ENCODE measurements around the gene ETNK2. TPM values are rescaled to one million over a fixed set of nuclear protein-coding genes. Genes with fewer than 3 reads are reported as not detected.
A peak's percentile ranks its signal among the peaks of the same experiment; 100 is the strongest.

The ETNK2 gene
- total RNA-seq: 10 to 100 TPM; 25.3 to 84.5 TPM

GRCh38 chr1:204151552-204152309 is at the start of gene ETNK2:
Gene ETNK2 (minus strand): TSS chr1:204152044. CDS start chr1:204151852, 192 bp downstream.
- Histone ChIP-seq H3K4me1 (replicated peaks) (peaks cover 3% of the 10 kb centered on the region), H3K36me3 (no peaks in the 10 kb centered on the region), H3K4me3 (peak within 1 kb of the TSS; percentile 54 to 64), H3K27ac (peak within 1 kb of the TSS; percentile 83 to 88), H3K9me3 (no peaks in the 10 kb centered on the region), H3K27me3 (replicated peaks; ENCODE audit: insufficient read depth) (no peaks in the 10 kb centered on the region)
- WGBS: 0% methylated on average over 44 of the region's 94 CpGs
- intact Hi-C loops (cut with DNase I): loop anchor here (5.0 kb wide), 1 partner anchor 289 kb away; the partner anchor contains the start of gene SNRPE
- TF ChIP-seq POLR2AphosphoS5 (IDR thresholded peaks at IDR 0.05) (no peak), POLR2A (IDR thresholded peaks at IDR 0.05) (peak; percentile 27), CTCF (IDR thresholded peaks at IDR 0.05) (no peak)
- DNase-seq (ENCODE audit: low spot score): peak; percentile 51

- TF ChIP-seq POLR2A (IDR thresholded peaks at IDR 0.05) (no peak), POLR2AphosphoS5 (IDR thresholded peaks at IDR 0.05) (no peak), CTCF (IDR thresholded peaks at IDR 0.05) (no peak)
- Histone ChIP-seq H3K4me1 (replicated peaks) (no peaks in the 10 kb centered on the region), H3K27ac (no peak overlapping the region), H3K4me3 (no peak overlapping the region), H3K9me3 (no peaks in the 10 kb centered on the region), H3K36me3 (no peaks in the 10 kb centered on the region), H3K27me3 (replicated peaks; ENCODE audit: insufficient read depth) (no peaks in the 10 kb centered on the region)
- intact Hi-C loops (cut with DNase I): no loop called here
- 89% methylated on average over 12 of the region's 12 CpGs for WGBS
- no peak for DNase-seq (ENCODE audit: low spot score)
These were observed 49.6 kb upstream of the ETNK2 start for GRCh38 chr1:204201348-204202040.

- peaks cover 8% of the 10 kb centered on the region for H3K4me1 ChIP-seq (replicated peaks)
- H3K27ac ChIP-seq: peak overlapping the region in 1 of 2 donors; percentile 43
- TF ChIP-seq POLR2AphosphoS5 (IDR thresholded peaks at IDR 0.05) (no peak), CTCF (IDR thresholded peaks at IDR 0.05) (no peak)
- 69% methylated on average over 9 of the region's 9 CpGs for WGBS
- no peak for DNase-seq (ENCODE audit: low spot score)
- no peaks in the 10 kb centered on the region for H3K9me3 ChIP-seq
- intact Hi-C loops (cut with DNase I): no loop called here
- H3K27me3 ChIP-seq (replicated peaks; ENCODE audit: insufficient read depth): no peaks in the 10 kb centered on the region
- no peaks in the 10 kb centered on the region for H3K36me3 ChIP-seq
- H3K4me3 ChIP-seq: no peak overlapping the region
These were observed 47.7 kb upstream of the ETNK2 start for GRCh38 chr1:204199579-204199978.

GRCh38 chr1:204198348-204199340 is 46.8 kb upstream of the ETNK2 start:
- Histone ChIP-seq H3K9me3 (no peaks in the 10 kb centered on the region), H3K4me3 (no peak overlapping the region), H3K36me3 (no peaks in the 10 kb centered on the region), H3K27ac (peak overlapping the region; percentile 43 to 60), H3K4me1 (replicated peaks) (peaks cover 8% of the 10 kb centered on the region), H3K27me3 (replicated peaks; ENCODE audit: insufficient read depth) (no peaks in the 10 kb centered on the region)
- 49% methylated on average over 18 of the region's 18 CpGs for WGBS
- peak; percentile 75 for DNase-seq (ENCODE audit: low spot score)
- TF ChIP-seq POLR2AphosphoS5 (IDR thresholded peaks at IDR 0.05): peak; percentile 77
- TF ChIP-seq CTCF (IDR thresholded peaks at IDR 0.05): peak in 2 of 4 experiments; percentile 31 to 40
- peak; percentile 52 for TF ChIP-seq POLR2A (IDR thresholded peaks at IDR 0.05)
- intact Hi-C loops (cut with DNase I): no loop called here
